ENCODE data around the gene MT1F.

DNA sequence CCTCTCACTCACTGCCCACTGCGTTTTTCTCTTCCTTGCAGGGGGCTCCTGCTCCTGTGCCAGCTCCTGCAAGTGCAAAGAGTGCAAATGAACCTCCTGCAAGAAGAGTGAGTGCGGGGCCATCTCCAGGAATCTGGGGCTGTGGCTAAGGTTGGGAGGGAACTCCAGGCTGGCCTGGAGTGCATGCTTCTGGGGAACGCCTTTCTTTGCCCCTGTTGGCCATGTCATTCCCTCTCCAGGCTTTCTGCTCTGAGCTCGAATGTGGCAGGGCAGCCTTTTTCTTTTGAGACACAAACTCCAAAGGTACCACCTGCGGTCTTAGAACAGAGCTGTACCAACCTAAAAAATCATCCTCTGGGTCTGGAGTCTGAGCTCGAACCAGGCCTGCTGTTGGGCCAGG, 39.6 kb upstream of the MT1F start:
- TF ChIP-seq, protein P1, sequence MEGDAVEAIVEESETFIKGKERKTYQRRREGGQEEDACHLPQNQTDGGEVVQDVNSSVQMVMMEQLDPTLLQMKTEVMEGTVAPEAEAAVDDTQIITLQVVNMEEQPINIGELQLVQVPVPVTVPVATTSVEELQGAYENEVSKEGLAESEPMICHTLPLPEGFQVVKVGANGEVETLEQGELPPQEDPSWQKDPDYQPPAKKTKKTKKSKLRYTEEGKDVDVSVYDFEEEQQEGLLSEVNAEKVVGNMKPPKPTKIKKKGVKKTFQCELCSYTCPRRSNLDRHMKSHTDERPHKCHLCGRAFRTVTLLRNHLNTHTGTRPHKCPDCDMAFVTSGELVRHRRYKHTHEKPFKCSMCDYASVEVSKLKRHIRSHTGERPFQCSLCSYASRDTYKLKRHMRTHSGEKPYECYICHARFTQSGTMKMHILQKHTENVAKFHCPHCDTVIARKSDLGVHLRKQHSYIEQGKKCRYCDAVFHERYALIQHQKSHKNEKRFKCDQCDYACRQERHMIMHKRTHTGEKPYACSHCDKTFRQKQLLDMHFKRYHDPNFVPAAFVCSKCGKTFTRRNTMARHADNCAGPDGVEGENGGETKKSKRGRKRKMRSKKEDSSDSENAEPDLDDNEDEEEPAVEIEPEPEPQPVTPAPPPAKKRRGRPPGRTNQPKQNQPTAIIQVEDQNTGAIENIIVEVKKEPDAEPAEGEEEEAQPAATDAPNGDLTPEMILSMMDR (IDR thresholded peaks at IDR 0.05), result no peak
- TF ChIP-seq POLR2A (IDR thresholded peaks at IDR 0.05) (no peak), POLR2AphosphoS5 (IDR thresholded peaks at IDR 0.05) (no peak)

Measured in suprapubic skin (tissue), 4 donors.